HG03558 (cell line): ENCODE results near the gene G6PC1.
"Not testable (repeated sequence)": the region's sequence is repeated elsewhere in the genome, so short reads cannot be mapped to it uniquely, and the experiment has no call there.

ENCODE experiments used
- ATAC-seq: cut with Tn5 transposase; IDR thresholded peaks from one replicate; pipeline ENCODE4 v1.9.1; 2021; ENCODE audit warnings: moderate number of reproducible peaks; ENCODE audit not compliant: unreplicated experiment; ENCODE audit errors: extremely low read depth

The G6PC1 gene

DNA sequence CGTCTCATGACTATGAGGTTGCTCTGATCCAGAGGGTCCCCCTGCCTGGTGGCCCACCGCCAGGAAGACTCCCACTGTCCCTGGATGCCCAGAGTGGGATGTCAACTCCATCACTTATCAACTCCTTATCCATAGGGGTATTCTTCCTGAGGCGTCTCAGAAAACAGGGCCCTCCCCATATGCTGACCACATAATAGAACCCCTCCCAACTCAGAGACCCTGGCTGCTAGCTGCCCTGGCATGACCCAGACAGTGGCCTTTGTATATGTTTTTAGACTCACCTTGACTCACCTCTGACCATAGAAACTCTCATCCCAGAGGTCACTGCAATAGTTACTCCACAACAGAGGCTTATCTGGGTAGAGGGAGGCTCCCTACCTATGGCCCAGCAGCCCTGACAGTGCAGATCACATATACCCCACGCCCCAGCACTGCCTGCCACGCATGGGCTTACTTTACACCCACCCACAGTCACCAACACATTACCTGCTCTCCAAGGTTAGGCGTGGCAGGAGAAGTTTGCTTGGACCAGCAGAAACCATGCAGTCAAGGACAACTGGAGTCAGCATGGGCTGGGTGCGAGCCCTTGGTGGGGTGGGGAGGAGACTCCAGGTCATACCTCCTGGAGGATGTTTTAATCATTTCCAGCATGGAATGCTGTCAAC, 2.3 kb upstream of the G6PC1 start:
- ATAC-seq = no peak

GRCh38 chr17:42899981-42900380, 618 bp upstream of the G6PC1 start:
- not testable (repeated sequence) for ATAC-seq

DNA sequence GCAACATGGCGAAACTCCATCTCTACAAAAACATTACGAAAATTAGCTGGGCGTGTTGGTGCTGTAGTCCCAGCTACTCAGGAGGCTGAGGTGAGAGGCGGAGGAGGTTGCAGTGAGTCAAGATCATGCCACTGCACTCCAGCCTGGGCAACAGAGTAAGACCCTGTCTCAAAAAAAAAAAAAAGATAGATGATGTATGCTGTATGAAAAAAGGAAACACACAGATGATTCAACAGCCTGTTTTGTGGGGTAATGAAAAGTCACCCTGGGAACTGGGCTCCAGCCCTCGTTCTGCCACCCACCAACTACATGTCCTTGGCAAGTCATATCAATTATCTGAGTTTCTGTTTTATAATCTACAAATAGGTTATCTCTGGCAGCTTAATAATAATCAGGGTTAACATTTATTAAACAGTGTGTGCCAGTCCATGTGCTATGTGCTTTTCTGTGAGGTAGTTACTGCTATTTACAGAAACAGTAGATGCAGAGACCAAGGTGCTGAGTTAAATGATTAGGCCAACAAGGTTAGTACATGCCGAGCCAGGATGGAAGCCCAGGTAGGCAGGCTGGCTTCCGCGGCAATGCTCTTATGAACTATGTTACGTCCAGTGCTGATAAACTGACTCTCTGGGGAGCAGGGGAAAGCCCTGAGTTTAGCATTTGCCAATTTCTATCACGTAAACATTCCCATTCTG, 1.1 kb downstream of the G6PC1 start:
- ATAC-seq = no peak

GRCh38 chr17:42904110-42904469, 3.5 kb downstream of the G6PC1 start:
- ATAC-seq = no peak

GRCh38 chr17:42906772-42907446, 6.3 kb downstream of the G6PC1 start:
- ATAC-seq = no peak

DNA sequence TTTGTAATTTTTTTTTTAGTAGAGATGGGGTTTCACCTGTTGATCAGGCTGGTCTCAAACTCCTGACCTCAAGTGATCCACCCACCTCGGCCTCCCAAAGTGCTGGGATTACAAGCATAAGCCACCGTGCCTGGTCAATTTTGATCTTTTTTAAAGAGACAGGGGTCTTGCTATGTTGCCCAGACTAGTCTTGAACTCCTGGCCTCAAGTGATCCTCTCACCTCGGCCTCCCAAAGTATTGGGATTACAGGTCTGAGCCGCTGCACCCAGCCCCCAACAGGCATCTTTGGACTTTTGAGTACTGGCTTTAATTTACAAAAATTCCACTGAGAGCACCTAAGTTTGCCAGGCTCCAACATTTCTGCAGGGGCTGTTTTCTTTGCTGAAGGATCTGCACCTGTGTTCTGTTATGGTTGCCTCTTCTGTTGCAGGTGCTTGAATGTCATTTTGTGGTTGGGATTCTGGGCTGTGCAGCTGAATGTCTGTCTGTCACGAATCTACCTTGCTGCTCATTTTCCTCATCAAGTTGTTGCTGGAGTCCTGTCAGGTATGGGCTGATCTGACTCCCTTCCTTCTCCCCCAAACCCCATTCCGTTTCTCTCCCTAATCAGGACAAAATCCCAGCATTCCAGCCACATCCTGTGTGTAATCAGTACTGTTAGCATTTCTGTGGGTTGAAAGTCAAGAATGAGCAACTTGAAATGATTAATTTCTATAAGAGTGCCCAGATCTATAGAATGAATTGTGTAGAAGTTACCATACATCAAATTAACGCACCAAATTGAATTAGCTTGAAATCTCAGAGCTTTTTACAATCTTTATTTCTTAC, 8.5 kb downstream of the G6PC1 start:
- no peak for ATAC-seq

- ATAC-seq = no peak
Observed at GRCh38 chr17:42913522-42913921, 12.9 kb downstream of the G6PC1 start.

DNA sequence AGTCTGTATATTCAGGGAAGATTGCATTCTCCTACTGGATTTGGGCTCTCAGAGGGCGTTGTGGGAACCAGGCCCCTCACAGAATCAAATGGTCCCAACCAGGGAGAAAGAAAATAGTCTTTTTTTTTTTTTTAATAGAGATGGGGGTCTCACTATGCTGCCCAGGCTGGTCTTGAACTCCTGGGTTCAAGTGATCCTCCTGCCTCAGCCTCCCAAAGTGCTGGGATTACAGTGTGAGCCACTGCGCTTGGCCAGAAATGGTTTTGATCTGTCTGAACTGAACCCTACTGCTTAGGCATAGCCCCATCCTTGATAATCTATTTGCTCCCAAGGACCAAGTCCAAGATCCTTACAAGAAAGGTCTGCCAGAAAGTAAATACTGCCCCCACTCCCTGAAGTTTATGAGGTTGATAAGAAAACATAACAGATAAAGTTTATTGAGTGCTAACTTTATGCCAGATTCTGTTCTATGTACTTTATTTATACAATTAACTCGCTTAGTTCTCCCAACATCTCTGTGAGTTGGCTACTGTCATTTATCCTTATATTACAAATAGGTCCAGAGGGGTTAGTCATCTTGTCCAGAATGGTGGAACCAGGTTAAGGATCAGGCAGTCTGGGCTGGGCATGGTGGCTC, 13.5 kb downstream of the G6PC1 start:
- ATAC-seq = no peak

DNA sequence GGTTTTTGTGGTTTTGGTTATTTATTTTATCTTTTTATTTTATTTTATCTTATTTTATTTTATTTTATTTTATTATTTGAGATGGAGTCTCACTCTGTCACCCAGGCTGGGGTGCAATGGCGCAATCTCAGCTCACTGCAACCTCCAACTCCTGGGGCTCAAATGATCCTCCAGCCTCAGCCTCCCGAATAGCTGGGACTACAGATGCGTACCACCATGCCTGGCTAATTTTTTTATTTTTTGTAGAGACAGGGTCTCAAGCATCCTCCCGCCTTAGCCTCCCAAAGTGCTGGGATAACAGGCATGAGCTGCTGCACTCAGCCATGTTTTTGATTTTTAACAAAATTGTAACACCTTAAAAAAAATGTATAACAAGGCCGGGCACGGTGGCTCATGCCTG, 14.7 kb downstream of the G6PC1 start:
- ATAC-seq = not testable (repeated sequence)

DNA sequence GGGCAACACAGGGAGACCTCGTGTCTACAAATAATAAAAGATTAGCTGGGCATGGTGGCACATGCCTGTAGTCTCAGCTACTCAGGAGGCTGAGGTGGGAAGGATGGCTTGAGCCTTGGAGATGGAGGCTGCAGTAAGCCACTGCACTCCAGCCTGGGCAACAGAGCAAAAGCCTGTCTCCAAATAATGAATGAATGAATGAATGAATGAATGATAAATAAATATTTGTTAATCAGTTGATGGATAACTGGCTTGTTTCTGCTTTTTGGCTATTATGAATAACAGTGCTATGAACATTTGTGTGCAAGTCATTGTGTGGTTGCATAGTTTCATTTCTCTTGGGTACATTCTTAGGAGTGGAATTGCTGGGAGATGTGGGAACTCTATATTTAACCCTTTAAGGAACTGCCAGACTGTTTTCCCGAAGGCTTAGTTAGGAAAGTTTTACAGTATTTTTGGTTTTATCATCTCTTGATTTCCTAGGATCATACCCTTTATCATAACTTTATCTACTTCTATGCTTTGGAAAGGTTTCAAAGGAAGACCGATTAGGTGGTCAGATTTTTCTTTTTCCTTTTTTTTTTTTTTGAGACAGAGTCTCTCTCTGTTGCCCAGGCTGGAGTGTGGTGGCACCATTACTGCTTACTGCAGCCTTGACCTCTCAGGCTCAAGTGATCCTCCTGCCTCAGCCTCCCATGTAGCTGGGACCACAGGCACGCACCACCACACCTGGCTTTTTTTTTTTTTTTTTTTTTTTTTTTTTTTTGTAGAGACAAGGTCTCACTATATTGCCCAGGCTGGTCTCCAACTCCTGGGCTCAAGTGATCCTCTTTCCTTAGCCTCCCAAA, 16.0 kb downstream of the G6PC1 start:
- not testable (repeated sequence) for ATAC-seq

- ATAC-seq = no peak
Observed at GRCh38 chr17:42917236-42917603, 16.6 kb downstream of the G6PC1 start.

DNA sequence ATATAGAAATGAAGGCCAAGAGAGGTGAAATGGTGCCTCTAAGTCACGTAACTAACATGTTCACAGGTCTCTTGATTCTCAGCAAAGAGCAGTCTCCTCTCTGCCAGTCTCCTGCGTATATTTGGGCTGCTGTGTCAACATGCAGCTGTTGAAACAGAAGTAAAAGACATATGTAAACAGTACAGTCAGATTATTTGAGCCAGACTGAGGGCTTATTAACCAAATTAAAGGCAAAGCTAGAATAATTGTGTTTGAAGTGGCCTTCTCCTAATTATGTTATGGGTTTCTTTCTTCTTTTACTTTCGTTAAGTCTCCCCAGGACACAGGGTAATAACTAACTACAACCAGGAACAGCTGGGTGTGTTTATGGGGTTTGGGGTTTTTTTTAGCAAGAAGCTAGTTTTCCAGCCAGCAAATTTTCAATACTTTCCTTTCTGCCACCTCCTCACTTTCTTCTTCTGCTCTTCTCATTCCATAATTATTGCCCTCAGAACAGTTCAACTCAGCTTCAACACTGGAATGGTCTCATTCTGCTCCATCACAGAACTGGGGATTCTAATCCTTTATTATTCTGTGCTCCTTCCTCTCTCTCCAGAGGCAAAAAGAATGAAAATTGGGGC, 18.4 kb downstream of the G6PC1 start:
- ATAC-seq = no peak

DNA sequence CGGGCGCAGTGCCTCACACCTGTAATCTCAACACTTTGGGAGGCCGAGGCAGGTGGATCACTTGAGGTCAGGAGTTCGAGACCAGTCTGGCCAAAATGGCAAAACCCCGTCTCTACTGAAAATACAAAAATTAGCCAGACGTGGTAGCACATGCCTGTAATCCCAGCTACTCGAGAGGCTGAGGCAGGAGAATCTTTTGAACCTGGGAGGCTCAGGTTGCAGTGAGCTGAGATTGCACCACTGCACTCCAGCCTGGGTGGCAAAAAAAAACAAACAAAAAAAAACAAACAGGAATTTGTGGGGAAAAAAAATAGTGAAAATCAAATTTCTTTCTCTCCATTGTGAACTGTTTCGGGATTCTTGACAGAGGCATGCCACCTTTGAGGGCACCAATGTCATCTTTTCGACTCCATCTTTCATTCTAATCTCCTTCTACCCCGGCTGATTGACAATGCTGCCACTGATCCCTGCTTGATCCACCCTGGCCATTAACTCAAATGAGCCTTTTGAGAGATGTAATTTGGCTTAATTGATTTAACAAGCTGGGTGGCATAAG, 19.0 kb downstream of the G6PC1 start:
- ATAC-seq = not testable (repeated sequence)

- ATAC-seq = no peak
Observed at GRCh38 chr17:42920106-42920900, 19.7 kb downstream of the G6PC1 start.

GRCh38 chr17:42920922-42921321, 20.3 kb downstream of the G6PC1 start:
- ATAC-seq = no peak

DNA sequence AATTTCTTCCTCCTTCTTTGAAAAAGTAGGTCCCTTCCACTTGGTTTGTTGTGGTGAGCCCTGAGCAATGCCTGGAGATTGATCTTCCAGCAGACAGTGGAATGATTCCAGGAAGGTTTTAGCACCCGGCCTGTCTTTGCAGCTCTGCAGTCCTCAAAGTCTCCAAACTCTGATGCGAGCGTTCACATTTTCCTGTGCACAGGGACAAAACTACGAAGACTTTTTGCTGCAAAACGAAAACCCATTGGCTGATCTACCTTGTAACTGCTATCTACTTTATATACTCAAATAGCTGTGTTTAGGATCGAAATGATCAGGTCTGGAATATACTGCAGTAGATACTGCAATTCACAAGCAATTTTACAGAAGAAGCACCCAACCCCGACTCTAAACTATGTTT, 21.7 kb downstream of the G6PC1 start:
- no peak for ATAC-seq

- ATAC-seq = not testable (repeated sequence)
Observed at GRCh38 chr17:42923472-42923871, 22.9 kb downstream of the G6PC1 start.

DNA sequence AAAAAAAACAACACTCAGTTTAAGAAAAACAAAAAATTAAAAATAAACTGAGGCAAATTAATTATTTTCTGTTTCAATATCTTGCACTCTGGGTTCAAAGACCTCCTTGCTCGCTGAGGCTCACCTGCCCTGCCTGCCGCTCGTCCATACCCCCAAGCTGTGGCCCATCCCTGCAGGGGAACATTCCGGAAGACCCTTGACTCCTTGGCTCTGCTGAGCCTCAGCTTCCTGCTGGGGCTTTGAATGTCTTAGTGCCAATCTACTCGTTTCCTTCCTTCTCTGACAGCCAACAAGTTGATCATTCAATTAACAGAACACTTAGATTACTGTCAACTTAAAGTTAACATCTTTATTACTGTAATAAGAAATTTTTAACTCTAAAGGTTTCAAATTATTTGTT, 24.3 kb downstream of the G6PC1 start:
- ATAC-seq = no peak
